T-helper 1 cell treated with Interleukin-12 subunit alpha and Interleukin-12 subunit beta and Interleukin-4 antibody, amounts not matched to agents 30 ng/mL and 1 ng/mL, for 36 hours (primary cell): ENCODE results near the gene FN1. TPM values are rescaled to one million over a fixed set of nuclear protein-coding genes. Genes with fewer than 3 reads are reported as not detected.
"Not testable (repeated sequence)": the region's sequence is repeated elsewhere in the genome, so short reads cannot be mapped to it uniquely, and the experiment has no call there.

ENCODE experiments used
- intact Hi-C: fragments of 100-400 bp; cut with micrococcal nuclease; formaldehyde crosslinking; loops from one replicate; pipeline ENCODE4 v1.15.1; 2024
- total RNA-seq: library from RNA; stranded (reverse); gene quantifications from 2 replicates; pipeline ENCODE4 v1.2.3, GENCODE V29; 2022

The FN1 gene
- total RNA-seq, 1 donor from 2014 or later = 11.5 TPM

DNA sequence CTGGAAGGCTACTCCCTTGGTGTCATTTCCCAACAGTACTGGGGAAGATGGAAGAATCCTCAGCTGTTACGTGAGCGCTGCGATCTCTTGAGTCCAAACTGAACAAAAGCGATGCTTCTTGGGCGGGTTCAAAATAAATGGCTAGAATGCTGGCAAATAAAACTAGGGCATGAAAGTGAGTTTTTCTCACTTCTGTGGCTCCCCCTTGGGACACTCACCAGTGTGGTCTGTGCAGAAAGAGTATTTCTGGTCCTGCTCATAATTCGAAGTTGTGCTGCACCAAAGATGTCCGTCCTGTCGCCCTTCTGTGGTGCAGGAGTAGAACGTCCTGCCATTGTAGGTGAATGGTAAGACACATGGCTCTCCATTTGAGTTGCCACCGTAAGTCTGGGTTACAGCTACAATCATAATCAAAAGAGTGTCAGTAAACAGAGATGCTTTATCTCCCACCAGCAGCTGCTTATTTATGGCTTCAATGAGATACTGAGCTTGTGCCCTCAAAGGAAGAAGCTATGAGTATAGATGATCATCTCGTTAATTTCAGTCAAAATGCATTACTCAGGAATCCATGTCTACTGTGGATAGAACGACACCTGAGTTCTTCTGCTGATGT, 11.8 kb downstream of the FN1 start:
- intact Hi-C loops = no loop called here

- intact Hi-C loops = no loop called here
These were observed 12.6 kb downstream of the FN1 start for GRCh38 chr2:215423234-215423633.

GRCh38 chr2:215422676-215423075, 13.2 kb downstream of the FN1 start:
- intact Hi-C loops = no loop called here

- intact Hi-C loops = no loop called here
These were observed 13.9 kb downstream of the FN1 start for GRCh38 chr2:215421859-215422461.

DNA sequence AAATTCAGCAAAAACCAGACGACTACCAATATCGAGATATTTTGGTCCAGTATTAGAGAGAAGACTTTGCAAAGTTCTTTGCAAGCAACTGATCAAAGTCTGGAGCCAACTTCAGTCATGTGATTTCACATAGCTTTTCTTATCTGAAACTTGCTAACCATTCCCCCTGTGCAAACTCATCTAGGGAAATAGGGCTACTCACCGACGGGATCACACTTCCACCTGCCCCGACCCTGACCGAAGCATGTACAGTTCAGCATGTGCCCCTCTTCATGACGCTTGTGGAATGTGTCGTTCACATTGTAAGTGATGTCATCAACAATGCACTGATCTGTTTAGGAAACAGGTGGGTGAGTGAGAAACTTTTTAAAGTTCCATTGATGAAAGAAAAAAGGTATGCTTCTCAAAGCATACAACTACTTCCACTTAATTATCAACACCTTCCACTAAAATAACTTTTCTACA, 15.4 kb downstream of the FN1 start:
- intact Hi-C loops = no loop called here

- intact Hi-C loops = loop anchor here (5.0 kb wide), 1 partner anchor 88 kb away; no protein-coding TSS in a partner anchor
These were observed 15.9 kb downstream of the FN1 start for GRCh38 chr2:215419769-215420470.

DNA sequence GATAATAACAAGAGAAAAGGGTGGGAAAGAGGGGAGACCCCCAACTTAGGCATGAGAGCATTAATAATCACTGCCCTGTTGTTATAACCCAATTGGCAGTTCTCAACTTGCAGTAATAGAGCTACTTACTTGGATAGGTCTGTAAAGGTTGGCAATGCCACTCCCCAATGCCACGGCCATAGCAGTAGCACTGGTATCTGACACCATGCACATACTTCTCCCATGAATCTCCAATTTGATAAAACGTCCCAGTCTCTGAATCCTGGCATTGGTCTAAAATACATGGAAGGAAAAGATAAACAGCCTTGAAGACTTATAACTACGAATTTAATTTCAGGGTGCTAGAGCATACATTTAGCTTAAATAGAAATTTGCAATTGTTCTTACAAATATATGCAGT, 16.8 kb downstream of the FN1 start:
- intact Hi-C loops = loop anchor here (5.0 kb wide), 1 partner anchor 87 kb away; no protein-coding TSS in a partner anchor

DNA sequence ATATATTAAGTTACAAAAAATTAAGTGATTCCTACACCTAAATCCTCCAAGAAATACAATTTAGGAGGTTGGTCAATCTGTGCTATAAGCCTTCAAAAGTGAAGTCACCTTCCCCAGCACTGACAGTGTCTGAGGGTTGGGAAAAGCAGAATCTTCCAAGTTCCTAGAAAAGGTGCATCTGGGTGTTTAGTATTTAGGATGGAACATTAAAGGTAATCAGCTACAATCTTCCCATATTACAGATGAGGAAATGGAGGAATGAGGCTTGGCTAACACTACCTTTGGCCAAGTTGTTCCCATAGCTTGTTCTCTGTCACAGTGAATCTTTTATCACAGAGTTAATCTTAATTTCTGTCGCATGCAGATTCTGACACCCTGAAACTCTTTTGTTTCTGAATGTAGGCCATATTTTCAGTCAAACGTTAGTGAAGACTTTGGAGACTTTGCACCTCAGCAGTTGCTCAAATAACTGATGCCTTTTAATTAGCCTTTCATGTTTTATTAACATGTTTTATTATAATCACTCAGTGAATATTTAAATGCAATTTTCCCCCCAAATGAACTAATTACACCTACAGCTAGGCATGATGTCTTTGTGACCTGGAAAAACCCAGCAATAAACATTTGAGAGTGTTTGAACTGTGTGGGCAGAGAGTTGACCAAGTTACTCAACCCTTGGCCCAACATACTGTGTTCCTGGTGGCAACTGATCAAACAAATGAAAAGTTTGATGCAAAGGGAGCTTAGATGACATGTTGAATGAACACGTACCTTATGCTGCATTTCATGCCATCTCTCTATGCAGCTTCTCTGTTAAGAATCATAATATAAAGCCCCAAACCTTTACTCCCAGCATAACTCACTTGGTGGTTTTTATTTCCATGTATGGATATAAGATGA, 17.6 kb downstream of the FN1 start:
- intact Hi-C loops = loop anchor here (5.0 kb wide), 1 partner anchor 86 kb away; no protein-coding TSS in a partner anchor

GRCh38 chr2:215417400-215417951, 18.4 kb downstream of the FN1 start:
- intact Hi-C loops = loop anchor here (5.0 kb wide), 1 partner anchor 85 kb away; no protein-coding TSS in a partner anchor

- intact Hi-C loops = loop anchor here (5.0 kb wide), 1 partner anchor 84 kb away; no protein-coding TSS in a partner anchor
These were observed 19.2 kb downstream of the FN1 start for GRCh38 chr2:215416656-215417055.

- intact Hi-C loops = loop anchor here (5.0 kb wide), 1 partner anchor 84 kb away; no protein-coding TSS in a partner anchor
These were observed 19.9 kb downstream of the FN1 start for GRCh38 chr2:215415820-215416577.

- intact Hi-C loops = loop anchor here (5.0 kb wide), 1 partner anchor 83 kb away; no protein-coding TSS in a partner anchor
These were observed 20.6 kb downstream of the FN1 start for GRCh38 chr2:215415218-215415617.

- intact Hi-C loops = loop anchor here (5.0 kb wide), 1 partner anchor 82 kb away; no protein-coding TSS in a partner anchor
These were observed 21.2 kb downstream of the FN1 start for GRCh38 chr2:215414674-215415073.

DNA sequence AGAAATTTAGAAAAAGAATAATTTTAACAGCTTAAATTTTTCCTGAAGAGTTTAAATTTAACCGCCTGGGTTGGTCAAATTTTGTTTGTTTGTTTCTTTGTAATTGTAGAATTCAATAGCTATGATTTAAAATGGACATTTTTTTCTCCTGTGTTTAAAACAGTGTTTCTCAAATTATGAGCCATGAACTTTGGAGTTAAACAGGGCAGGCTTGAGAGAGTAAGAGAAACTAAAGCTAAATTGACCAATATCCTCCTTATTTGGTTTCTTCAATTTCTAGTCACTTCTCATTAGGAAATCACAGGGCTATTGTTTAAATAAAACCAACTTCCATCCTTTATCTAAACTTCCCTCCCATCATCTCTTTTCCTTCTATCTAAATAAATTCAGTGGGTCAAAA, 21.9 kb downstream of the FN1 start:
- intact Hi-C loops = no loop called here

- intact Hi-C loops = no loop called here
These were observed 22.4 kb downstream of the FN1 start for GRCh38 chr2:215413484-215413777.

DNA sequence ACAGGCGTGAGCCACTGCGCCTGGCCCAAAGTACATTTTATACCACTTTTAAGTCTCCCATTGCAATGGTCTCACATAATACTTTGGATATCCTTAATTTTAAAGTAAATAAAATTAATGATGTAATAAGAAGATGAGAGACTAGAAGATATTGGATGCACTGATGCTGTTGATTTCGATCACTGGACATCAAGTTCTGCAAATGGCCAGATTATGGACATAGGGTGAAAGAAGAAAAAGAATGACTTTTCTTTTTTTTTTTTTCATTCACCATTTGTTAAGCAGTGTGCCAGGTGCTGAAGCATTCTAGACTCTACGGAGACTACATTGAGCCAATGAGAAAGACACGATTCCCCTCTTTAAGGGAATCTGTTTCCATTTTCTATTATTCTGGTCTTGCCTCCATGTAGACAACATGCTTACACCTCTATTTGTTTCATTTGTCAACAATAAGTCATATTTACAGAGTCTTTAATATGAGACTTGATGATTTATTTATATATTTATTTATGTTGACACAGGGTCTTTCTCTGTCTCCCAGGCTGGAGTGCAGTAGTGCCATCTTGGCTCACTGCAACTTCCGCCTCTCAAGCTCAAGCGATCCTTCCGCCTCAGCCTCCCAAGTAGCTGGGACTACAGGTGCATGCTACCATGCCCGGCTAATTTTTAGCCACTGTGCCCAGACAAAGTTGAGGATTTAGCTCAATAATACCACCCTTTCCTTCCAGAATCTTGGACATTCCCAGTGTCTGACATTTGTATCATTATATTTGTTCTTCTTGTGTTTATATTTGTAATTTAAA, 23.7 kb downstream of the FN1 start:
- intact Hi-C loops = no loop called here

DNA sequence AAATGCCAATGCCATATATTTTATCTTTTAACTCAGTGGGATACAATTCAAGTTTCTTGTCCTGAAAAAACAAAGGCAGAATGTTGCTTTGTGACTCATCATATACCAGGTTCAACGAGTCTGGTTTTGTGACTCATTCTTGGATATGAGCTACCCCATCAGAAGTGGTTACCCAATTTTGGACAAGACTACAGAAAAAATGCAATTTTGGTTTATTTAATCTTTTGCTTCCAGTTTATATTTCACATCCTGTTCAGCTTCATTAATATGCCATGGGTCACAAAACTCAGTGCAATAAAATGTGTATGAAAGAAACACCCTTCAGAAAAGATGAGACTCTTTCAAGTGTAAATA, 25.0 kb downstream of the FN1 start:
- intact Hi-C loops = no loop called here

DNA sequence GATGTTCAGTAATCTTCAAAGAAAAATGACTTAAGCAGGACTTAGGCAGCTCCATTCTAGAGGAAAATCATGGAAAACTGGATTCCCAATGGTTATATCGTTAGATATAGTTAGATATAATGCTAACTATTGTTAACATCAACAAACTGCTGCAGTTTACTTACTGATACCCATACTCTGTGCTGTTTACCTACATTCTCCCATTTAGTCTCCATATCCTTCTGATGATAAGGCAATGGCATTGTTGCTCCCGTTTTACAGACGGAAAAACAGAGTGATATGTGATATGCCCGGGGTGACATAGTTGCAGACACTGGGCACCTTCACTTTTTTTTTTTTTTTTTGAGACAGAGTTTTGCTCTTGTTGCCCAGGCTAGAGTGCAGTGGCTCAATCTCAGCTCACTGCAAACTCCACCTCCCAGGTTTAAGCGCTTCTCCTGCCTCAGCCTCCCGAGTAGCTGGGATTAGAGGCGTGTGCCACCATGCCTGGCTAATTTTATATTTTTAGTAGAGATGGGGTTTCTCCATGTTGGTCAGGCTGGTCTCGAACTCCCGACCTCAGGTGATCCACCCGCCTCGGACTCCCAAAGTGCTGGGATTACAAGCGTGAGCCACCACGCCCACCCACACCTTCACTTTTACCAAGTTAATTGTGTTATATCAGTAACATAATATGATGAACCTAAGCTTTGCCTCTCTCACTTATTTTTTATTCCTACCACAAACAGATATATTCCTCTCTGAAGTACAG, 25.5 kb downstream of the FN1 start:
- intact Hi-C loops = not testable (repeated sequence)
